ENCODE data around the gene ZNF593OS. TPM values are rescaled to one million over a fixed set of nuclear protein-coding genes. Genes with fewer than 3 reads are reported as not detected.
A peak's percentile ranks its signal among the peaks of the same experiment; 100 is the strongest.

ZNF593OS gene
- total RNA-seq, 1 experiment from 2014 or later = not detected

DNA sequence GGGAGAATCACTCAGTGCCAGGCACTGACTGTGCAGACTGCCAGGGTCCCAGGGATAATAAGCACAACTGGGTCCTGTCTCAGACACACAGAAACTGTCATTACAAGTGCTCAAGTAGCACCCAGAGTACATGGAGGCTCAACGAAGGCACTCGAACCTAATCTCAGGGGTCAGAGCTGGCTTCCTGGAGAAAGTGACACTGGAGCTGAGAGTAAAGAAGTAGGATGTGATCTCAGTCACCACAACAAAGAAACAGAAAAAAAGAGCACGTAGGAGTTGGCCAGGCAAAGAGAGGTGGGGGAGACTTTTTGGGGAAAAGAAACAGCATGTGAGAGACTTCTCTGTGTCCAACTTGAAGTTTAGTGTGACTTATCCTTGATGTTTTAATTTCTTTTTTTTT, 20.1 kb upstream of the ZNF593OS start:
- no peaks in the 10 kb centered on the region for H3K9me3 ChIP-seq (replicated peaks)
- H3K27me3 ChIP-seq = no peaks in the 10 kb centered on the region
- no peaks in the 10 kb centered on the region for H3K4me1 ChIP-seq
- no peak overlapping the region for H3K4me3 ChIP-seq
- no peaks in the 10 kb centered on the region for H3K36me3 ChIP-seq
- DNase-seq = no peak
- H3K27ac ChIP-seq = no peak overlapping the region

DNA sequence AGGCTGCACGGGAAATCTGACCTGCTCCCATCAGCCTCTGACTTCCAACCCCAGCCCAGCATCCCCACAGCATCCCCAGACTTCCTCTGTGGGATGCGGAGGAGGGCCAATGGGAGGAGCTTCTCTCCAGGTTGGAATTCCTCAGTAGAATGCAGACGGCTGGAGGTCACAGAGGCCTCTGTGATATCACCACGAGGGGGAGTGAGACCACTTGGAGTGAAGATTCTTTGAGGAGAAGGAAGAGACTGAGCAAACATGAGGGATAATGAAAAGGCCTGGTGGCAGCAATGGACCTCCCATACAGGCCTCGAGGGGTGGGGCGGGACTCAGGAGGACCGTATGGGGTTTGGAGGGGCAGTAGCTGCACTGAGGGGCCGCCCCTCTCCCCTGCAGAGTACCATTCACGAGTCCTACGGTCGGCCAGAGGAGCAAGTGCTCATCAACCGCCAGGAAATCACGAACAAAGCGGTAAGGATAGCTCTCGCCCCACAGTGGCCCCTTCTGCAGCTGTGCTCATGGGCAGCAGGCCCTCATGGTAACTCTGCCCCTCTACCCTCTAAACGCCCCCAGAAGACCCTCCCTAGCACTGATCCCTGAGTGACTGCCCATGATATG, 18.8 kb upstream of the ZNF593OS start, which contains the start of gene CATSPER4:
Gene CATSPER4, plus strand, starts transcription at position 230 of the 615 bp plus-strand sequence. Its CDS starts 26 bp downstream, at position 256.
- peak; percentile 43 to 51 for DNase-seq
- Histone ChIP-seq H3K4me3 (no peak within 1 kb of the TSS), H3K27ac (no peak within 1 kb of the TSS), H3K4me1 (no peaks in the 10 kb centered on the region), H3K27me3 (no peaks in the 10 kb centered on the region), H3K9me3 (replicated peaks) (no peaks in the 10 kb centered on the region), H3K36me3 (no peaks in the 10 kb centered on the region)

DNA sequence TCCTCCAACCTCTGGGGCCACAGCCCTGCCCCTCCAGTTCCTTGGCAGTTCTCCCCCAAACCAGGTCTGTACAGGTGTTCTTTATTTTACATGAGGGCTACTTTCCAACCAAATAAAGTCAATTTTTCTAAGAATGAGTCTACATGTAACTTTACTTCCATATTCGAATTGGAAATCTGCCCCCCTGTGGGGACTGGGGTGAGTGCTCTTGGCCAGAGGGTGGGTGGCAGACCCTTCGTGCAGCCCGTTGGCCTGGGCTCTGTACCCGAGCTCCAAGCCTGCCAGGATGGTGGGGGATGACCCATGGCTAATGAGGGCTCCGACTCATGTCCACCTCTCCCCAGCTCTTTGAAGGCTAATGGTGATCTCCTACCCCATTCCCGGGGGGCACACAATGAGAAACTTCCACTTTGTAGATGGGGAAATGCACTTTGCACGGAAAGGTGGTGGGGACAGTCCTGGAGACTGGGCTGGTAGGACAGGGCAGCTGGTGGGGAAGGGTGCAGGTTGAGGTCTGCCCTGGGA, 18.2 kb upstream of the ZNF593OS start:
- Histone ChIP-seq H3K27ac (no peak overlapping the region), H3K36me3 (no peaks in the 10 kb centered on the region), H3K4me3 (no peak overlapping the region), H3K4me1 (no peaks in the 10 kb centered on the region), H3K9me3 (replicated peaks) (no peaks in the 10 kb centered on the region), H3K27me3 (no peaks in the 10 kb centered on the region)
- DNase-seq = no peak

DNA sequence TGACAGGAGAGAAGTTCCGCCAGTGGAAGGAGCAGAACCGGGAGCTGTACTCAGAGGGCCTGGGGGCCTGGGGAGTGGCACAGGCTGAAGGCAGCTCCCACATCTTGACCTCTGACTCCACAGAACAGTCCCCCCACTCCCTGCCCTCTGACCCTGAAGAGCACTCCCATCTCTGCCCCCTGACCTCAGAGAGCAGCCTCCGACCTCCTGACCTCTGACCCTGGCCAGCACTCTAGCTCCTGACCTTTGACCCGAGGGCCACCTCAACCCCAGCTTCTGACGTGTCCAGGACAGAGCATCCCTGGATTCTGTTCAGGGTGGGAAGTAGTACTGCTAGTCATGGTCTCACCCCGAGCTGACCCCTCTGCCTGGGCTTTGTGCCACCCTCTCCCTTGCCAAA, 17.7 kb upstream of the ZNF593OS start:
- Histone ChIP-seq H3K4me1 (no peaks in the 10 kb centered on the region), H3K27me3 (no peaks in the 10 kb centered on the region), H3K27ac (no peak overlapping the region)

DNA sequence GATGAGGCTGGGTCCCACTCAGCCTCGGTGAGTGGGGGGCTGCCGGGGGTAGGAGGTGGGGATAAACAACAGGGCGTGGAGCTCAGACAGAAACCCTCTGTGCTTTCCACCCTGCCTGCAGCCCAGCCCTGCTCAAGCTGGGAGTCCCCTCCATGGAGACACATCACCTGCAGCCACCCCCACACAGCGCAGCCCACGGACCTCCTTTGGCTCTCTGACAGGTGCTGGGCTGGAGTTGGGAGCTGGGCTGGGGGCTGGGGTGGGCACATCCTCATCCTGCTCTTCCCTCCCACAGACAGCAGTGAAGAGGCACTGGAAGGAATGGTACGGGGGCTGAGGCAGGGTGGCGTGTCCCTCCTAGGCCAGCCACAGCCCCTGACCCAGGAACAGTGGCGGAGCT, 16.8 kb upstream of the ZNF593OS start:
- Histone ChIP-seq H3K27ac (no peak overlapping the region), H3K4me1 (no peaks in the 10 kb centered on the region), H3K4me3 (no peak overlapping the region), H3K27me3 (no peaks in the 10 kb centered on the region), H3K9me3 (replicated peaks) (no peaks in the 10 kb centered on the region), H3K36me3 (no peaks in the 10 kb centered on the region)
- no peak for DNase-seq

More for the DNA sequence above, 17.7 kb upstream of the ZNF593OS start:
- DNase-seq = no peak
- Histone ChIP-seq H3K4me3 (no peak overlapping the region), H3K9me3 (replicated peaks) (no peaks in the 10 kb centered on the region), H3K36me3 (no peaks in the 10 kb centered on the region)

DNA sequence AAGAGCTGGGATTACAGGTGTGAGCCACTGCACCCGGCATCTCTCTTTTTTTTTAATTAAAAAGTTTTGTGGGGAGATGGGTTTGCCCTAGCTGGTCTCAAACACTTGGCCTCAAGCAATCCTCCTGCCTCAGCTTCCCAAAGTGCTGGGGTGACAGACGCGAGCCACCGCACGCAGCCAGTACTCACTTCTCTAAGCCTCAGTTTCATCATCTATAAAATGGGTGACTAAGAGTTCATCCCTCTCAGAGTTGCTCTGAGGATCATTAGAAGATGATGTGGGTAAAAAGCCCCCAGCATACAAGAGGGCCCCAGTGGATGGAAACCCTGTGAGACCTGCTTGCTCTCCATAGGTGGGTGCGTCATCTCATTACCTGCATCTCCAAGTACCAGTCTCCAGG, 16.2 kb upstream of the ZNF593OS start:
- Histone ChIP-seq H3K27me3 (no peaks in the 10 kb centered on the region), H3K36me3 (no peaks in the 10 kb centered on the region), H3K4me3 (no peak overlapping the region), H3K9me3 (replicated peaks) (no peaks in the 10 kb centered on the region), H3K4me1 (no peaks in the 10 kb centered on the region), H3K27ac (no peak overlapping the region)
- no peak for DNase-seq

DNA sequence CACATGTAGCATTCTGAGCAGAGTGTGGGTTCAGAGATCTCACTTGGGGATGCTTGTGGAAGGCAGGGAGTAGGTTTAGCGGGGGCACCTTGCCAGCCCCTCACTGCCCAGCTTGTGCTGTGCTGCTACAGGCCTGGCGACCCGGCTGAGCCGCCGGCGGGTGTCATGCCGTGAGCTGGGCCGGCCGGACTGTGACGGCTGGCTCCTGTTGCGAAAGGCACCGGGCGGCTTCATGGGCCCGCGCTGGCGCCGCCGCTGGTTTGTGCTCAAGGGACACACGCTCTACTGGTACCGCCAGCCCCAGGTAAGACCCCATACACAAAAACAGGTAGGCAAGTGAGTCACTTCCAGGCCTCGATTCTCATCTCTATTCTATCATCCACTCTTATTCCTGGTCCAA, 13.3 kb upstream of the ZNF593OS start:
- DNase-seq = no peak
- Histone ChIP-seq H3K27me3 (no peaks in the 10 kb centered on the region), H3K9me3 (replicated peaks) (no peaks in the 10 kb centered on the region), H3K27ac (no peak overlapping the region), H3K4me1 (no peaks in the 10 kb centered on the region), H3K4me3 (no peak overlapping the region), H3K36me3 (no peaks in the 10 kb centered on the region)

DNA sequence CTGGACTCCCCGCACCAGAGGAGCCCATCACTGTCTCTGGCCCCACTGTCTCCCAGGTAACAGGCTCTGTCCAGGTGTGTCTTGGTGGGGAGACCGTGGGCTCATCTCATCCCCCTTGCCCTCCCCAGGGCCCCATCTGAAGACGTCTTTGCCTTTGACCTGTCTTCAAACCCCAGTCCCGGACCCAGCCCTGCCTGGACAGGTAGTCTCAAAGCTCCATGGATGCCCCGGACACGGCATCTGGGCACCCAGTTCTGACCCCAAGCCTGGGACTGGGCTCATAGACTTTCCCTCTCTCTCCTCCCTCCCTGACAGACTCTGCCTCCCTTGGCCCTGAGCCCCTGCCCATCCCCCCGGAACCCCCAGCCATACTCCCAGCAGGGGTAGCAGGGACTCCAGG, 12.5 kb upstream of the ZNF593OS start:
- no peak overlapping the region for H3K4me3 ChIP-seq
- H3K27me3 ChIP-seq = no peaks in the 10 kb centered on the region
- no peaks in the 10 kb centered on the region for H3K9me3 ChIP-seq (replicated peaks)
- H3K36me3 ChIP-seq = no peaks in the 10 kb centered on the region
- no peak overlapping the region for H3K27ac ChIP-seq
- H3K4me1 ChIP-seq = no peaks in the 10 kb centered on the region
- no peak for DNase-seq

DNA sequence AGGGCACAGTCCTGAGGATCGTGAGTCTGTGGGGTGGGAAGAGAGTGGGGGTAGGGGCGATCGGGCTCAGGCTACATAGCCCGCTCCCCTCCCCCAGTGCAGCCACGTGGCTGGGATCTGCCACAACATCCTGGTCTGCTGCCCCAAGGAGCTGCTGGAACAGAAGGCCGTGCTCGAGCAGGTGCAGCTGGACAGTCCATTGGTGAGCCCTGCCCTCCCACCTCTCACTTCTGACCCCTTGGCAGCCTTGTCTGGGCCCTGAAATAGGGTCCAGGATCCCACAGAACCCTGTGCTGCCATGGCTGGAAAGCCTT, 10.7 kb upstream of the ZNF593OS start:
- Histone ChIP-seq H3K36me3 (no peaks in the 10 kb centered on the region), H3K9me3 (replicated peaks) (no peaks in the 10 kb centered on the region), H3K27me3 (no peaks in the 10 kb centered on the region), H3K27ac (no peak overlapping the region), H3K4me1 (no peaks in the 10 kb centered on the region), H3K4me3 (no peak overlapping the region)
- DNase-seq = no peak

DNA sequence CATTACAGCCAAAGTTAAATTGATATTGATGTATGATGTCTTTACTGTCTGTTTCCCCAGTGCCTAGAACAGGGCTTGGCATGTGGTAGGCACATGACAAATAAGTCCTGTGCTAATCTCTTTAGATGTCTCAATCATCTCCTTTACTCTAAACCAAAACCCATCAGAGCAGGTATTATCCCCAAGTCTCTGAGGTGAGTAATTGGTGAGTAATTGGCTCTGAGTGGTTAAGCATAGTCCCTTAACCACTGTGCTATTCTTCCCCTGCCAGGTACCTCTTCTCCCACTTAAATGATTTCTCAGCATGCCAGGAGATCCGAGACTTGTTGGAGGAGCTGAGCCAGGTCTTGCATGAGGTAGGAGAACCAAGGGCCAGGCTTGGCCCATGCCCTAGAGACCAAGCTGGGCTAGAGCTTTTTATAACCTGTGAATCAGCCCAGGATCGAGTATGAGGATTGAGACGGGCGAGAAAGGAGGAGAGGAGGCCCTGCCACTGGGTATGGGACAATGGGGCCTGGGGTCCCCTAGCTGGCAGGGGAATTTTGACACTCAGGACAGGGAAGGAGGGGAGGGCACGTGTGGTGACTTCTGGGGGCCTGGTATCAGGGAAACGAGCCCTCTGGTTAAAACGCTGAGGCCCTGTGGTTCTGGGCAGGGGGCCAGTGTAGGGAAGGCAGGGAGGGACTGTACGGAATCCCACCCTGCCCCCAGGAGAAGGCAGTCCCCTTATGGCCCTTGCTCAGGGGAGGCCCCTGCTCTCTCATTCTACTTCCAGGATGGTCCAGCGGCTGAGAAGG, 10.2 kb upstream of the ZNF593OS start:
- H3K4me1 ChIP-seq = no peaks in the 10 kb centered on the region
- no peaks in the 10 kb centered on the region for H3K36me3 ChIP-seq
- no peak for DNase-seq
- no peak overlapping the region for H3K27ac ChIP-seq
- H3K9me3 ChIP-seq (replicated peaks) = no peaks in the 10 kb centered on the region
- no peak overlapping the region for H3K4me3 ChIP-seq
- H3K27me3 ChIP-seq = no peaks in the 10 kb centered on the region

DNA sequence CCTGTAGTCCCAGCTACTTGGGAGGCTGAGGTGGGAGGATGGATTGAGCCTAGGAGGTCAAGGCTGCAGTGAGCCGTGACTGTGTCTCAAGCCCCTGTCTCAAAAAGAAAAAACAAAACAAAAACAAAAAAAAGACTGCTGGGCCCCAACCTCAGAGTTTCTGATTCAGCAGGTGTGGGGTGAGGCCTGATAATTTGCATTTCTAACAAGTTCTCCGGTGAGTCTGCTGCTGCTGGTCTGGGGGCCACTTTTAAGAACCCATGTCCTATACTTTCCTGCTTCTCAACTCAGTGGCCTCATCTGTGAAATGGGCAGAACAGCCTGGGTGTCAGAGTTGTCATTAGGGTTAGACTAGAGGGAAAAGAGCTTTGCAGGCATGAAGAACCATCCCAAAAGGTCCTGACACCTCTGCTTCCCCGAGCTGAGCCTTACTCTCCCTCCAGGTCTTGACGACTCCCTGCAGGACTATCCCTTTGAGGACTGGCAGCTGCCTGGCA, 8.4 kb upstream of the ZNF593OS start:
- H3K4me3 ChIP-seq = no peak overlapping the region
- no peaks in the 10 kb centered on the region for H3K36me3 ChIP-seq
- no peaks in the 10 kb centered on the region for H3K27me3 ChIP-seq
- no peaks in the 10 kb centered on the region for H3K4me1 ChIP-seq
- no peak for DNase-seq
- no peak overlapping the region for H3K27ac ChIP-seq
- no peaks in the 10 kb centered on the region for H3K9me3 ChIP-seq (replicated peaks)

DNA sequence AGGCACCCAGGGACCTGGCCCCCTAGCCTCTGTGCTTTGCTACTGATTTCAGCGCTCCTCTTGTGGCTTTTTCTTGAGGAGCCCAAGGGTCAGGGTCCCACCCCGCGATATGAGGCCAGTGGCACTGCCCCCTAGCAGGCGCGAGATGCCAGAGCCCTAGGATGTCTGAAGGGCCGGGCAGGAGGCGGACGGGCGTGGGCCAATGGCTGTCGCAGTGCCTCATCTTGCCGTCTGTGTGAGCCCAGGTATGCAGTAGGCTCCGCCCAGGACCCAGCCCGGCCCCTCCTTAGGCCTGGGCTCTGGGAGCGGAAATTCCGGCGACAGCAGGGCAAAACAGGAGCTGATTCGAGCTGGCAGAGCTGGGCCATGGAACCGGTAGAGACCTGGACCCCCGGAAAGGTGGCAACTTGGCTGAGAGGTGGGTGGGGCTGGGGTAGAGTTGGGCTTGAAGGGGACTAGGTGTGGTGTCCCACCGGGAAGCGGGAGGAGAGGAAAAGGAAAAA, 5.6 kb upstream of the ZNF593OS start, which contains the start of gene CNKSR1:
Gene CNKSR1, plus strand, starts transcription at position 310 of the 503 bp plus-strand sequence. Its CDS starts 57 bp downstream, at position 367.
- no peaks in the 10 kb centered on the region for H3K27me3 ChIP-seq
- H3K4me3 ChIP-seq = no peak within 1 kb of the TSS
- no peaks in the 10 kb centered on the region for H3K36me3 ChIP-seq
- no peak for DNase-seq
- H3K9me3 ChIP-seq (replicated peaks) = no peaks in the 10 kb centered on the region
- H3K27ac ChIP-seq = no peak within 1 kb of the TSS
- no peaks in the 10 kb centered on the region for H3K4me1 ChIP-seq

DNA sequence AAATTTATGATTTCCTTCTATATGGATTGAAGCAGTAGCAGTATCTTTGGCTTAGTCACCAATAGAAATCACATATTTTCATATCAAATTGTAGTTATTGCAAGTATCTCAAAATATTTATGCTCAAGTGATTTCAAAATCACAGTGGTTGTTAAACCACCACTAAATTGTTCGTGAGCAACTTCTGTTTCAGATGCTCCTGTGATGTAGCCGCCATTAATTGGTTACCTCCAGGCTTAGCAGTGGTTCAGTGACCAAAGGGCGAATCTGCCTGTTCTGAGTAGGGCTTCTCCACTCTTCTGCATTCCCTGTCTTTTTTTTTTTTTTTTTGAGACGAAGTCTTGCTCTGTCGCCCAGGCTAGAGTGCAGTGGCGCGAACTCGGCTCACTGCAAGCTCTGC, 3.7 kb upstream of the ZNF593OS start:
- H3K9me3 ChIP-seq (replicated peaks) = no peaks in the 10 kb centered on the region
- no peak overlapping the region for H3K4me3 ChIP-seq
- H3K27ac ChIP-seq = no peak overlapping the region
- no peaks in the 10 kb centered on the region for H3K36me3 ChIP-seq
- peaks cover 5% of the 10 kb centered on the region; the same call in 1 of the 2 replicates for H3K4me1 ChIP-seq
- H3K27me3 ChIP-seq = no peaks in the 10 kb centered on the region
- DNase-seq = no peak

DNA sequence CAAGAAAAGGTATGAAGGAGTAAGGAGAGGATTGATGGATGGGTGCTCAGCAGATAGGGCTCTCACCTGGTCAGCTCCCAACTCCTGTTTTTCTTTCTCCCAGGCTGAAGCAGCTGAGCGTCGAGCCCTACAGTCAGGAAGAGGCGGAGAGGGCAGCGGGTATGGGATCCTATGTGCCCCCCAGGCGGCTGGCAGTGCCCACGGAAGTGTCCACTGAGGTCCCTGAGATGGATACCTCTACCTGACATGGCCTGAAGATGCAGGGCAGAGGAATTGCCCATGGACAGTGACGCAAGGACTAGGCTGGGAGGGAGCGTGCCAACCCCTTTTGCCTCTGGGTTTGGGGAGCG, 1.2 kb downstream of the ZNF593OS start:
- Histone ChIP-seq H3K9me3 (replicated peaks) (no peaks in the 10 kb centered on the region), H3K36me3 (no peaks in the 10 kb centered on the region), H3K4me1 (peaks cover 38% of the 10 kb centered on the region), H3K4me3 (peak overlapping the region; percentile 92), H3K27me3 (no peaks in the 10 kb centered on the region), H3K27ac (no peak overlapping the region; the same call in 1 of the 2 replicates)
- DNase-seq = no peak
